Stimulated activated CD8-positive, alpha-beta memory T cell treated with anti-CD3 and anti-CD28 coated beads, Interleukin-15, amount 100 ng/mL, for 48 hours (primary cell): ENCODE data around the gene CDC42EP2.

Experiments
- DNase-seq, 2 donors: peaks; one replicate each; pipeline ENCODE4 v3.0.0-alpha.2; 2020; ENCODE audit warnings: low read depth in 2 of 2

The CDC42EP2 gene

GRCh38 chr11:65314501-65315203 lies at the start of gene CDC42EP2:
TSS of gene CDC42EP2 (plus strand) at chr11:65314866. CDS start at chr11:65320899, 6,033 bp downstream.
- peak; percentile 65 to 70 for DNase-seq

GRCh38 chr11:65266210-65266609 lies 48.5 kb upstream of the CDC42EP2 start:
- no peak for DNase-seq

DNA sequence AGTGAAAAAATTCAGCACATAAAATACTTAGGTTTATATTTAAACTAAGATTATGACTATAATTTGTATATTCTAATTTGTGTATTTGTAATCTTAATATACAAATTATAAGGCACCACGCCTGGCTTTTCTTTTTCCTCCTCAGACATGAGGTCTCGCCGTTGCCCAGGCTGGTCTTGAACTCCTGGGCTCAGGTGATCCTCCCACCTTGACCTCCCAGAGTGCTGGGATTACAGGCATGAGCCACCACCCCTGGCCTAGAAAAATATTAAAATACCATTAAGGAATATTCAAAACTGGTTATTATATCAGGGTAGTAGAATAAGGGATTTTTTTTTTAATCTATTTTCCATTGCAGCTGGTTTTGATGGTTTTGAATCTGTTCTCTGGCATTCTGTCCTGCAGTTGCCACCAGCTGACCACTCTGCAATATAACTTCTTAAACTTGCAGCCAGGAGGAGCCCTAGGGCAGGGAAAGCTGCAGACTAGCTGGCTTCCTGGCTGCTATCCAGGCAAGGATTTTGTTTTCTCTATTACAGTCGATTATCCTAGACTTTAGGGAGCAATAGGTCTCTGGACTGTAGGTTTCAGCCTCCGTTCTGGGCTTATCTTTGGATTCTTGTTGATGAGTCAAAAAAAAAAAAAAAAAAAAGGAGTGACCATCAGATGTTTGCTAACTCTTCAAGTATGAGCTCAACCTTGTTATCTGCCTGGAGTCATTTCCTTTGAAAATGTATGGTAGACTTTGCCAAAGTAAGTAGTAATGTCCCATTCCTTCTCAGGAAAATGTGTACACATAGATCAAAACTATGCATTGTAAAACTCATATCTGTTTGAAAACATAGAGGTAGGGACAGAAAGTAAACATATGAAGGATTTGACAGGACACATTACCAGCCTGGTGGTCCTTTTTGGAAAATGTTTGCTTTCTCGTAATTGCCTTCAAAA lies 39.7 kb upstream of the CDC42EP2 start:
- no peak for DNase-seq

DNA sequence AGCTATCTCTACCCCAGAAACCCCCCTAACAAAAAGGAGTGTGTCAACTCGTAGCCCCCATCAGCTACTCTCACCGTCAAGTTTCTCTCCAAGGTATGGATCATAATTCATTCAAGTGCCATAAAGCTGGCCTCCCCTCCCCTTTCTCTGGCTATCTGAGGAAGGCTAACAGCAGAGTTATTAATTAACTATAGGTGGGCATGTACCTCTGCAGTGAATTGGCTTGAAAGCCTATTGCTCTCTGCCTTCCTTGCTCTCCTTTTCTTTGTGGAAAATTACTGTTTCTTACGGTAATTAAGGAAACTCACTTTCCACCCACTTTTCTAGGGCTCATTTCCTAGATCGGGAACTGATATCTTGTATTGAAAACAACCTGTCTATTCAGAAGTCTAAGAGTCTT lies 38.8 kb upstream of the CDC42EP2 start:
- DNase-seq: no peak

- no peak for DNase-seq
Observed at GRCh38 chr11:65277631-65278277, 36.9 kb upstream of the CDC42EP2 start.

DNA sequence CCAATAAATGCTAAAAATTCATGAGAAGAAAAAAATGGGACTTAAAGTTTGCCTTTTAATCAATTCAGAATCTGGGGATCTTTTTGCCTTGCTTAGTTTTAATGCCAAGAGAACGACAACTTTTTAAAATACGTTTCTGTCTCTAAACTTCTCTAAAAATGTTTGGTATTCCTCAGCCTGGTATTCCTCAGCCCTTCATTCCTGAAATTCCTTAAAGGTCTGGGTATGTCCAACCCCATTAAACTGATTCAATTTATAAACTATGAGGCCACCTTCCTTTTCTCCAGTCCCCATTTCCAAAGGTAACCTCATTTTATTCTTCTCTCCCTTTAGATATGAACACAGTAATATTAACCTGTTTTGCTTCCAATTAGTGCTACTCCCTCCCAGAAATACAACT lies 36.3 kb upstream of the CDC42EP2 start:
- DNase-seq: no peak

GRCh38 chr11:65279279-65279678 lies 35.4 kb upstream of the CDC42EP2 start:
- no peak for DNase-seq

DNA sequence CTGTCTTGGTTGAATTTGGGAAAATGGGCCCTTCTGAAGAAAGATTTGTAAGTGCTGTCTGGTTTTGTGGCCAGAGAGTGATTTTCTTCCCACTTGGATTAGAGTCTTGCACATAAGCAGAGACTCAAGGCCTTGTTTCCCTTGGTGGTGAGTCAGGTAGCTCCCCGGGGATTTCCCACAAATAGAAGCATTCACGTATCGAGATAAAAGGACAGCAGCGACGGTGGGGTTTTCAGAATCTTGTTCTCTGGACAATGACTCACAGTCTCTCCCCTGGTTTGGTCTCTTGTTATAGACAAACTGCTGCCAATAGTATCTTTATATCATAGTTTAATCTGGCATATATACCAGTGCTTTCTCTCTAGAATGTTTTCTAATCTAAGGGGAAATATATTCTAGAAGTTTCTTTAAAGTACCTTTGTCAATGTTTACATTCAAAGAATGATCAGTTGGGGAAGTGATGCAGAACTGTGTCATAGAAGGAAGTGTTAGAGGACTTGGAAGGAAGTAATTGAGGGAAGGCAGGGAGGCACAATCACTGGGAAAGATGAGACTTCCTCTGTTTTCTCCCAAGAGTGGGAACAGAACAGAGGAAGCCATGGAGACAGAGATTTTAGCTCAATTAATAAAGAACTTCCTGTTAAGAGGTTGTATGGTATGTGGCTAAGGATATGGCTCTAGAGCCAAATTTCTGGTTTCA lies 34.8 kb upstream of the CDC42EP2 start:
- DNase-seq: peak; percentile 30 to 52

GRCh38 chr11:65280646-65281045 lies 34.0 kb upstream of the CDC42EP2 start:
- no peak for DNase-seq

- DNase-seq: no peak
Observed at GRCh38 chr11:65286686-65287085, 28.0 kb upstream of the CDC42EP2 start.

DNA sequence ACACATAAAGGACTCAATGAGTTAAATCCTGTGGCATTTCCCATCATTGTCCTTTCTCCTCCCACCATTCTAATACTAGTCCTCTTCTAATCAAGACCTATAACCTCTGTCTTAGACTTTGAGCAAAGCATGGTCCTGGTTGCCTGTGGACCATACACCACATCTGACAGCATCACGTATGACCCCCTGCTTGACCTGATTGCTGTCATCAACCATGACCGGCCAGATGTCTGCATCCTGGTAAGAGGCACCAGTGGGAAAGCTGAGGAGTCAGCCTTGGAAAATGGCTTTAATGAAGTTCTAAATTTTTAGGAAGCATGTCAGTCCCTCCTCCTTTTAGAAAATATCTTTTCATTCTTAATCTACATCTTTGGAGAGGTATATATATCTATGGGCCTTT lies 27.1 kb upstream of the CDC42EP2 start:
- no peak for DNase-seq

GRCh38 chr11:65288706-65289536 lies 25.7 kb upstream of the CDC42EP2 start:
- no peak for DNase-seq

DNA sequence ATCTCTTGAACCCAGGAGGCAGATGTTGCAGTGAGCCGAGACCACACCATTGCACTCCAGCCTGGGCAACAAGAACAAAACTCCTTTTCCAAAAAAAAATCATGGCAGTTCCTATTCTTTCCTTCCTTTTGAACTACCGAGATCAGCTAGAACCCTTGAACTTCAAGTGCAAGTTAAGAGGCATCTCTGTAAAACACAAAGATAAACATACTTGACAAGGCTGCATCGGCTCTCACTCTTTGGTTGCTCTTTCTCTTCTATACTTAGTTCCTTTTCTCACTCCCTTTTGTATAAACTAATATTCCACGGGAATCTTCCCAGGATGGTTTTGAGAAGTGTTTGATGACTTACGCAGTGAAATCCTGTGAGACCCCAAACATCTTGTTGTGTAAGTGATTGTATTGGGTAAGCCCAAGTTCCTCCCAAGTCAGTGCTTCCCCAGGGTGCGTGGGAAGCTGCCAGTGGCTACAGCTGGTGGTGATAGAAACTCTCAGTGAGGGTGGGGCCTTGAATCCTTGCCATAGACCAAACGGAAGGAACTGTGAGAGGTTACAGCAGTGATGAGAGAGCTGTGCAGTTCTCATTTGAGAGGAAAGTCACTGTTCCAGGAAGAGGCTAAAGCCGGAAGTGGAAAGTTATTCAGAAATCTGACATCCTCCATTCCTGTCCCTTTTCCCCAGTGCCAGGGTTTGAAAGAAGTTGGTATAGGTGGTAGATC lies 24.1 kb upstream of the CDC42EP2 start:
- no peak for DNase-seq

- DNase-seq: no peak
Observed at GRCh38 chr11:65291613-65292012, 23.1 kb upstream of the CDC42EP2 start.

- DNase-seq: no peak
Observed at GRCh38 chr11:65292890-65293289, 21.8 kb upstream of the CDC42EP2 start.

DNA sequence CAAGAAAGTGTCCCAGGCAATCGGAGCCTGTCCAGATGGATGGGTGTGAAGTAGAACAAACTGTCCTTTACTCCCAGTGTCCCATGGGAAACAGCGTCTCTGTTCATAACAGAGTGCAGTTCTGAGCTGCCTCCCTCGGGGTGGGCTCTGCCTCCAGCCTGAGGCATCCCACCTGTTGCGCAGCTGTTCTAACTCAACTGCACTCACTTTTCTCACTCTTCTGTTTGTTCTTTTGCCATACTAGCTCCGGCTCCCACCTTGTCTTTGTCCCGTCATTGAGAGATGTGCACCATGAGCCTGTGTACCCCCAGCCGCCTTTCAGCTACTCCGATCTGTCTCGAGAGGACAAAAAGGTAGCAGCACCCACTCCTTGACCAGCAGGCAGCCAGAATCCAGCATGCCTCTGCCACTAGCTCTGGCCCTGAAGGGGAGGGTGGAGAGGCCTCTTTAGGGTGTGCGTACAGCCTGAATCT lies 20.7 kb upstream of the CDC42EP2 start:
- DNase-seq: no peak

DNA sequence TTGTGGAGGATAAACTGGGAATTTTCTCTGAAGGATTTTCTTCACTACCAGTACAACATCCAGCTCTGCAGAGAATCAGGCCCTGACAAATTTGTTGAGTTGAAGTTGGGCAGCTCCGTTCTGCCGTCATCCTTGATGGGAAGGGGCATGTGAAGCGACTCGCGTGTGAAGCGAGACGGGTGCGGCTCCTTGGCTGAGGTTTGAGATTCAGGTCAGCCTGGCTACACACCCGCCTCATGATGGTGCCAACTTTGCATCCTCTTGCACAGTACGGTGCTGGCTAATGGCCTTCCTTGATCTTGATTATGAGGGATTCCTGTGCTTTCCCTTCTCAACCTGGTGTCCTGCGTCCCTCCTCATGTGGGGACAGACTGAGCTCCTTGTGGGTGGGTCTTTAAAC lies 19.7 kb upstream of the CDC42EP2 start:
- no peak for DNase-seq

DNA sequence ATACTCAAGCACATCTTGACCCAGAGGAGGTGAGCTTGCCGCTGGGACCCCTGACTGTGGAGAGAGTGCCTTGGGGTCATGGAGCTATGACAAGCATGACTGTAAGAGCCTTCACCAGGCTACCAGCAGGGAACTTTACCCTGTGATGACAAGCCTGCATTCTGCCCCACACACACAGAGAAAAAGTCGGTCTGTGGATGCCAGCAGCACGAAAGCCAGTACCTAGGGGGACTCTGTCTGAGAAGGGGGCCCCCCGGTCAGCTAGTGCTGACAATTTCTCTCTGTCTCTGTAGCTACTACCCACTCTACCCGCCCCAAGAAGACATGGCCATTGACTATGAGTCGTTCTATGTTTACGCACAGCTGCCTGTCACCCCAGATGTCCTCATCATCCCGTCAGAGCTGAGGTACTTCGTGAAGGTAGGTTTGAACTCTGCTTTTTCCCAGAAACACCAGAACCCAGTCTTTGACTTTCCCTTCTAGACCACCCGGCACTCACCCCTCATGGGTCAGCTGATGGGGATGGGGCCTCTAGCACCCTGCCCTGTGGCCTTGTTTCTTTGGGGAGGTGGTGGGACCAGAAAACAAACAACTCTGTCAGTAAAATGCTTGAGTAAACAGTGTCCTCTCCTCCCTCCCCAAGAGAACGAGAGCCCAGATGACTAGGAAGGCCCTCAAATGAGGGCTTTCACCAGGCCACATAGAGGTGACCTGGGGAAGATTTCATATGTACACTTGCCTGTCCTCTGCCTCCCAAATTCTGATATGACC lies 18.9 kb upstream of the CDC42EP2 start:
- DNase-seq: no peak

DNA sequence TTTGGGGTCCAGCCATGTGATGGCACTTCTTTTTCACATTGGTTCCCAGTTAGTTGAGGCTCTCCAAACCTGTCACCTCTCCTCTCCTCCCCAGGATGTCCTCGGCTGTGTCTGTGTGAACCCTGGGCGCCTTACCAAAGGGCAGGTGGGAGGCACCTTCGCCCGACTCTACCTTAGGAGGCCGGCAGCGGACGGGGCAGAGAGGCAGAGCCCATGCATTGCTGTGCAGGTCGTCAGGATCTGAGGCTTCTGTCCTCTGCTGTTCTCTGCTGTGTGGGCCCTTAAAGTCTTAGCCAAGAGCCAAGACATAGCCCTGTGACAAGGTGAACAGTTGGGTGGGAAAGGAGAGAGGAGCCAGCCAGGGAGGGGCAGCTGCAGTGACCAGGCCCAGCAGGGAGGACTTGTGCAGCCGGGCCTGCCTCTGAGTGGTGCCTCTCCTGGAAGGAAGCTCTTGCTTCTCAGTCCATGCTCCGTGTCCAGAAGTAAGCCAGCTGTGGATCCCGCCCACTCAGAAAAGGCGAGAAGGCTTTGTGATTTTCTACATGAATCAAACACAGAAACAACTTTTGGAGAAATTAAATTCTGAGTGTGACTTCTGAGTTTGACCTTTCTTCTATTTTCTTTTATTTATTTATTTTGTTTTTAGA lies 17.5 kb upstream of the CDC42EP2 start:
- no peak for DNase-seq
